ENCODE results near the gene NID2. TPM values are rescaled to one million over a fixed set of nuclear protein-coding genes. Genes with fewer than 3 reads are reported as not detected.

Gene NID2
- polyA plus RNA-seq, 2 donors, result 2.9 to 3.1 TPM

DNA sequence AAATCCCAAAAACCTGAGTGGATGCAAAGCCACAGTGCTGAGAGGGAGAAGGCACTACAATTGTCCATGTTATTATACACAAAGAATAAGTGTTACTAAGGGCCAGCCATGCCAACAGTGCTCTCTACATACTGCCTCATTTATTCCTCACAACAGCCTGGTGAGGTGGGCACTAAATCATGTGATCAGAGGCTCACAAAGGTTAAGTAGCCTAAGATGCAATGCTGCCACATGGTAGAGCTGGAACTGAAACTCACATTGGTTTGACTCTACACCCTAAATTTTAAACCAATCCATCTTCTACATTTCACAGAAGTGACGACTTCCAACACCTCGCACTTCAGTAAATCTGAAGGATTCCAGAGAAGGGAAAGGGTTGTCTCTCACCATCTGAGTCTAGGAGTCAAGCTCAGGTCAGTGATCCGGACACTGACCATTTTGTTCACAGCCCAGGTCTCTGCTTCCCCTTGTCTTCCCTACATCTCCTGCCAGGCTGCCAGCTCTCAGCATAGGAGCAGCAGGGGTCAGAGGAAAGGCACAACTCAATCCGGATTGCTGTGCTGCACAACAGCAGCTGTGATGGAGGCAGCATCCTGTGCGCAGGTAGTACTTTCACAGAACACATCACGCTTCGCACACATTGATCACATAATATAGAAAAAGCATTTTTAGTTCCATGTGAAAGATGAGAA lies 29.6 kb downstream of the NID2 start:
- Histone ChIP-seq H3K4me3 (ENCODE audit: low read depth in 1 of 2, low read length in 2 of 2) (no peak overlapping the region), H3K27me3 (ENCODE audit: control insufficient read depth in 1 of 2, insufficient read depth in 2 of 2, low read length in 2 of 2) (no peaks in the 10 kb centered on the region), H3K27ac (ENCODE audit: low read depth in 2 of 2, low read length in 1 of 2) (no peak overlapping the region), H3K36me3 (ENCODE audit: control insufficient read depth in 2 of 2, insufficient read depth in 2 of 2, low read length in 1 of 2) (no peaks in the 10 kb centered on the region), H3K4me1 (ENCODE audit: control insufficient read depth in 2 of 2, insufficient read depth in 2 of 2, low read length in 1 of 2) (peaks cover 0 to 3% of the 10 kb centered on the region in 2 donors), H3K9me3 (ENCODE audit: control insufficient read depth in 2 of 2, insufficient read depth in 1 of 2, low read depth in 1 of 2, low read length in 1 of 2) (no peaks in the 10 kb centered on the region)
- 77 to 88% methylated on average over 7 of the region's 7 CpGs for WGBS, 2 donors

DNA sequence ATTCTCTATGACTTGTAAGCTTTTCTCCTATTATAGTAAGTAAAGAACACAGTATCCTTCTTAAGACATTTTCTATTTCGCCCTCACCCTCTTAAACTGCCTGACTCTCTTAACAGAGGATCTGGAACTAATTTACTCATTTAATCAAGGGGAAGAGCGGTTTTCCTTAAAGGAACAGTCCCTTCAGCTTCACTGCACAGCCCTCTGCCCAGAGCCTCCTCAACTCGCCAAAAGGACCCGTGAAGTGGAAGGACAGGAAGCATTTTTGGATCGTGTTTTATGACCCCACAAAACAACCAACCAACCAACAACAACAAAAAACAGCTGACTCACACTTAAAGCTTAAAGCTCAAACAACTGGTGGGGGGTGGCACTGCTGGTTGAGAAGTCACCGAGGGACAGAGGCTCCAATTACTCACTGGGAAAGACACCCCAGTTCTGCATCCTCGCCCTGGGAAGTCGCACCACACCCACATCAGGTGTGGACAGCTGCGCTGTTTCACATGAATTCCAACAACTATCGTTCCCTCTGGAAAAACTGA lies 35.7 kb downstream of the NID2 start:
- no peaks in the 10 kb centered on the region for H3K27me3 ChIP-seq (ENCODE audit: control insufficient read depth in 1 of 2, insufficient read depth in 2 of 2, low read length in 2 of 2)
- no peaks in the 10 kb centered on the region for H3K4me1 ChIP-seq (ENCODE audit: control insufficient read depth in 2 of 2, insufficient read depth in 2 of 2, low read length in 1 of 2)
- WGBS, 2 donors, result 56 to 59% methylated on average over 9 to 10 of the region's 10 CpGs
- no peaks in the 10 kb centered on the region for H3K9me3 ChIP-seq (ENCODE audit: control insufficient read depth in 2 of 2, insufficient read depth in 1 of 2, low read depth in 1 of 2, low read length in 1 of 2)
- no peak overlapping the region for H3K27ac ChIP-seq (ENCODE audit: low read depth in 2 of 2, low read length in 1 of 2)
- H3K4me3 ChIP-seq (ENCODE audit: low read depth in 1 of 2, low read length in 2 of 2), result no peak overlapping the region
- no peaks in the 10 kb centered on the region for H3K36me3 ChIP-seq (ENCODE audit: control insufficient read depth in 2 of 2, insufficient read depth in 2 of 2, low read length in 1 of 2)

DNA sequence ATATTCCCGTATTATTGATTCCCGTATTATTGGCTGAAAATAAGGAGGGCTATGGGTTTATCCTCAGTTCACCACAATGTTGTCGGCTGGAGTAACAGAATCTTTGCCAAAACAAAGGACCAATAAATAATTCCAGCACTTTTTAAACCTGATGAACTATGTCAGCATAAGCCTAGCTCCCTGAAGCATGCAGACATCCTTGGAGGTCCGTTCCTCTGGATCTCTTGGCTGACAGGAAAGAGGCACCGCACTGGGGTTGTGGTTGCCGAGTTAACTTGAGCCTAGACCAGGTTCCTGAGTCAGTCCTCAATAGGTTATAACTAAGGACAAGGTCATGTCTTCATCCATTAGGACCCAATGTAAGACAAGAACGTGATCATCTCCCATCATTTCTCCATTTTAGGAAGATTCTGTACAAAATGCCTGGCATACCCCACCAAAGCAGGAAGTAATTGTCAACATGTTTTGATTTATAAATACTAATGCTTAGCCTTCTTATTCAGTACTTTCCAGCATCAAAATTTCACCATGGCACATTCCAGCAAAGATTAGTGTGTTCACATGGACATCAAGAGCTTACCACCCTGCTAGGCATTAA lies 36.6 kb downstream of the NID2 start:
- Histone ChIP-seq H3K36me3 (ENCODE audit: control insufficient read depth in 2 of 2, insufficient read depth in 2 of 2, low read length in 1 of 2) (no peaks in the 10 kb centered on the region), H3K27me3 (ENCODE audit: control insufficient read depth in 1 of 2, insufficient read depth in 2 of 2, low read length in 2 of 2) (no peaks in the 10 kb centered on the region), H3K4me1 (ENCODE audit: control insufficient read depth in 2 of 2, insufficient read depth in 2 of 2, low read length in 1 of 2) (no peaks in the 10 kb centered on the region), H3K4me3 (ENCODE audit: low read depth in 1 of 2, low read length in 2 of 2) (no peak overlapping the region), H3K27ac (ENCODE audit: low read depth in 2 of 2, low read length in 1 of 2) (no peak overlapping the region), H3K9me3 (ENCODE audit: control insufficient read depth in 2 of 2, insufficient read depth in 1 of 2, low read depth in 1 of 2, low read length in 1 of 2) (no peaks in the 10 kb centered on the region)
- 57 to 66% methylated on average over 7 of the region's 7 CpGs for WGBS, 2 donors

DNA sequence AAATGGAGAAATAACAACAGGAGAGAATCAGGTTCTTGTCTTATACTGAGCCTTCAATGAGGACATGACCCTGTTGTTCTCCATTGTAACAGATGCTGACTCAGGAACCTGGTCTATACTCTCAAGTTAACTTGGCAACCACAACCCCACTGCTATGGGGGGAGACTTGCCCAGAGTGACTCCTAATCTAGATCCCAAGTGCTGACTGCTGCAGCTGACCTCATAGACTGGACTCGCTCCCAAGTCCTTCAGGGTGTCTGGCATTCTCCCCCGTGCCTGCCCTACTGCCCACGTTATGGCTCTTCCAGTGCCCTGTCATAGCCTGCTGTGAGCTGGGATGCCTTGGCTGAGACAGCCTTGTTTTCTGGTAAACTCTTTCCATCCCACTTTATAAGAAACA lies 37.1 kb downstream of the NID2 start:
- Histone ChIP-seq H3K4me3 (ENCODE audit: low read depth in 1 of 2, low read length in 2 of 2) (no peak overlapping the region), H3K4me1 (ENCODE audit: control insufficient read depth in 2 of 2, insufficient read depth in 2 of 2, low read length in 1 of 2) (no peaks in the 10 kb centered on the region), H3K9me3 (ENCODE audit: control insufficient read depth in 2 of 2, insufficient read depth in 1 of 2, low read depth in 1 of 2, low read length in 1 of 2) (no peaks in the 10 kb centered on the region), H3K36me3 (ENCODE audit: control insufficient read depth in 2 of 2, insufficient read depth in 2 of 2, low read length in 1 of 2) (no peaks in the 10 kb centered on the region), H3K27ac (ENCODE audit: low read depth in 2 of 2, low read length in 1 of 2) (peak overlapping the region in 1 of 2 donors; percentile 9), H3K27me3 (ENCODE audit: control insufficient read depth in 1 of 2, insufficient read depth in 2 of 2, low read length in 2 of 2) (no peaks in the 10 kb centered on the region)
- WGBS, 2 donors, result 53 to 59% methylated on average over 3 of the region's 3 CpGs

DNA sequence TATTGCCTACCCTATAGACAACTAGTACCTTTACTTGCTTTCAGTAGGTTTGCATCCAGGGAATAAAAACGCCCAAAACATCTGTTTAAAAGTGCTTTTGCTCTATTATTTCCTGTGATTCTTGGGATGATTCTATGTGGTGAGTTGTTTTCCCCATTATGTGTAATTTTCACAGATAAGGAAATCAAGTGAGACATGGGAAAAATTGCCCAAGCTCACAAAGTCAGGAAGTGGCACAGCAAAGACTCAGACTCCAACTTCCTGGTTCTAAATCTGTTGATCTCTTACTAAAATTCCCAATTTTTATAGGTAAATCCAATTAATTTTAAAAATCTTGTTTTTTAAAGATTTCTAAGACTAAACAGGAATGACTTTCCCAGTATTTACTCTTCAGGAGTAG lies 39.0 kb downstream of the NID2 start:
- H3K9me3 ChIP-seq (ENCODE audit: control insufficient read depth in 2 of 2, insufficient read depth in 1 of 2, low read depth in 1 of 2, low read length in 1 of 2), result no peaks in the 10 kb centered on the region
- H3K36me3 ChIP-seq (ENCODE audit: control insufficient read depth in 2 of 2, insufficient read depth in 2 of 2, low read length in 1 of 2), result no peaks in the 10 kb centered on the region
- H3K4me1 ChIP-seq (ENCODE audit: control insufficient read depth in 2 of 2, insufficient read depth in 2 of 2, low read length in 1 of 2), result no peaks in the 10 kb centered on the region
- H3K4me3 ChIP-seq (ENCODE audit: low read depth in 1 of 2, low read length in 2 of 2), result no peak overlapping the region
- no peak overlapping the region for H3K27ac ChIP-seq (ENCODE audit: low read depth in 2 of 2, low read length in 1 of 2)
- 60 to 74% methylated on average over 1 of the region's 1 CpG for WGBS, 2 donors
- no peaks in the 10 kb centered on the region for H3K27me3 ChIP-seq (ENCODE audit: control insufficient read depth in 1 of 2, insufficient read depth in 2 of 2, low read length in 2 of 2)

DNA sequence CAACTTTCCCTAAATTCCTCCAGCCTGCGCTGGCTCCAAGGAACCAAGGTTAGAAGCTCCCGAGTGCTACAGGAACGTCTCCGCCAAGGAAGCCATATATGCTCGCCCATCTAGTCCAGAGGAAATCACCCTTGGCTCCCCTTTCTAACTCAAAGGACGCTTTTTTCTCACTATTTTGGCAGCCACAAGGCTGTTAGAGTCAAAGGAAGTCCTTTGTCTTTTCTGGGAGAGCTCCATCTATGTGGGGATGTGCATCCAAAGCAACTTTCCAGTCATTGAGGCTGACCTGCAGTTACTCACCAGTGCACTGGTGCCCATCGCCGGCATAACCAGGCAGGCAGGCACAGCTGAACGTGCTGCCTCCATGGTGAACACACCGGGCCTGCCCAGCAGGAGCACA lies 42.0 kb downstream of the NID2 start:
- H3K36me3 ChIP-seq (ENCODE audit: control insufficient read depth in 2 of 2, insufficient read depth in 2 of 2, low read length in 1 of 2), result no peaks in the 10 kb centered on the region
- no peaks in the 10 kb centered on the region for H3K27me3 ChIP-seq (ENCODE audit: control insufficient read depth in 1 of 2, insufficient read depth in 2 of 2, low read length in 2 of 2)
- no peak overlapping the region for H3K4me3 ChIP-seq (ENCODE audit: low read depth in 1 of 2, low read length in 2 of 2)
- WGBS, 2 donors, result 76 to 82% methylated on average over 10 of the region's 10 CpGs
- no peaks in the 10 kb centered on the region for H3K4me1 ChIP-seq (ENCODE audit: control insufficient read depth in 2 of 2, insufficient read depth in 2 of 2, low read length in 1 of 2)
- H3K9me3 ChIP-seq (ENCODE audit: control insufficient read depth in 2 of 2, insufficient read depth in 1 of 2, low read depth in 1 of 2, low read length in 1 of 2), result no peaks in the 10 kb centered on the region
- no peak overlapping the region for H3K27ac ChIP-seq (ENCODE audit: low read depth in 2 of 2, low read length in 1 of 2)

DNA sequence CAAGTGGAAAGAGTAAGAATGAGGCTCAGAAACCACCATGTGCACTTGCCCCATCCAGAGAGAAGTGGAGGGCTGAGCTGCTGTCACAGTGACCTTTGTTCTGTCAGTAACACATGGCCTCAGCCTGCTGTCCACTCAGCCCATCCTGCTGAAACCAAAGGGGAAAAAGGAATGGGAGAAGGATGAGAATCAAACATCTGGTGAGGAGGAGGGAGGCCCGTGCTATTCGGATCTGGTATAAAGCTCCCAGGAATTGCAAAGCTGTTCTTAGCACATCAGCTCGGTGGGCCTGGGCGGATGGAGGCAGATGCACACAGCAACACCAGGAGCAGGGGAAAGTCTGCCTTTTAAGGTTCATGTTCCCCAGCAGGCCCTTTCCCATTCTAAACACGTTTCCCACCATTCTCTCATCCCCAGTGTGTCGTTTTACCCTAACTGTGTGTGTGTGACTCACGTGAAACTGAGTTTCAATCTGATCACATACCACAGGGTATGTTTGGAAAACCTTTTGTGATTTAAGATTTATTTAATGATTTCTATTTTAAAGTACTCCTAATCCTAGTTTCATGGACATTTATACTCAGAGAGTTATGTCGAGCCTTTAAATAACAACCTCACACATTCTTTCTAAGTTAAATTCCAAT lies 42.7 kb downstream of the NID2 start:
- no peak overlapping the region for H3K27ac ChIP-seq (ENCODE audit: low read depth in 2 of 2, low read length in 1 of 2)
- H3K27me3 ChIP-seq (ENCODE audit: control insufficient read depth in 1 of 2, insufficient read depth in 2 of 2, low read length in 2 of 2), result no peaks in the 10 kb centered on the region
- H3K4me1 ChIP-seq (ENCODE audit: control insufficient read depth in 2 of 2, insufficient read depth in 2 of 2, low read length in 1 of 2), result no peaks in the 10 kb centered on the region
- 75 to 80% methylated on average over 8 of the region's 8 CpGs for WGBS, 2 donors
- H3K4me3 ChIP-seq (ENCODE audit: low read depth in 1 of 2, low read length in 2 of 2), result no peak overlapping the region
- H3K9me3 ChIP-seq (ENCODE audit: control insufficient read depth in 2 of 2, insufficient read depth in 1 of 2, low read depth in 1 of 2, low read length in 1 of 2), result no peaks in the 10 kb centered on the region
- no peaks in the 10 kb centered on the region for H3K36me3 ChIP-seq (ENCODE audit: control insufficient read depth in 2 of 2, insufficient read depth in 2 of 2, low read length in 1 of 2)

DNA sequence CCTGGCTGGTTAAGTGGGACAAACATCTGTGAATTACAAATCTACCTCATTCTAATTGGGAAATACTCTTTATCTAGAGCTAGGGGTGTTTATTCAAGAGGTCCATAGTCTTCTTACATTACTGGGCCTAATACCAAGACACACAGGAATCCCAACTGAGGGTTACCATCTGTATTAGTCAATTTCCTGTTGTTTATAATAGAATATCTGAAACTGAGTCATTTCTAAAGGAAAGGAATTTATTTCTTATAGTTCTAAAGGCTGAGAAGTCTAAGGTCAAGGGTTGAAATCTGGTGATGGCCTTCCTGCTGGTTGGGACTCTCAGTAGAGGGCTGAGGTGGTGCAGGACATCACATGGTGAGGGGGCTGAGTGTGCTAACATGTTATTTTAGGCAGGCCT lies 43.5 kb downstream of the NID2 start:
- Histone ChIP-seq H3K4me3 (ENCODE audit: low read depth in 1 of 2, low read length in 2 of 2) (no peak overlapping the region), H3K27ac (ENCODE audit: low read depth in 2 of 2, low read length in 1 of 2) (no peak overlapping the region), H3K36me3 (ENCODE audit: control insufficient read depth in 2 of 2, insufficient read depth in 2 of 2, low read length in 1 of 2) (no peaks in the 10 kb centered on the region), H3K27me3 (ENCODE audit: control insufficient read depth in 1 of 2, insufficient read depth in 2 of 2, low read length in 2 of 2) (no peaks in the 10 kb centered on the region), H3K9me3 (ENCODE audit: control insufficient read depth in 2 of 2, insufficient read depth in 1 of 2, low read depth in 1 of 2, low read length in 1 of 2) (no peaks in the 10 kb centered on the region), H3K4me1 (ENCODE audit: control insufficient read depth in 2 of 2, insufficient read depth in 2 of 2, low read length in 1 of 2) (no peaks in the 10 kb centered on the region)

DNA sequence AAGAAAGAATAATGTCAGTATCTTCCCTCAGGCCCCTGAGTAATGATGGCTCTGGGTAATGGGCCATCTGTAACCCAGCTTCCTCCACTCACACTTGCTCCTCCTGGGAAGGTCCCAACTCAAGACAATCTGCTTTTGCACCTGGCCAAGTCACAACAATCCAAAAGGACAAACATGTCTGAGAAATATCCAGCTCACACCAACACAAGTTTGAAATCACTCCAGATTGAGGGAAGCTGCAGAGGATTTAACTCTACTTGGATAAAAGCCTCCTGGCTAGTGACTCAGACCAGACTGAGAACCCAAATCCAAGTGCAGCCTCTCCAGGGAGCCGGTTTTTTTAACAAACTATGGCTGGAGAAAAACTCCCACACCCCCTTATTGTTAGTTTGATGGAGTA lies 45.3 kb downstream of the NID2 start:
- Histone ChIP-seq H3K27me3 (ENCODE audit: control insufficient read depth in 1 of 2, insufficient read depth in 2 of 2, low read length in 2 of 2) (no peaks in the 10 kb centered on the region), H3K36me3 (ENCODE audit: control insufficient read depth in 2 of 2, insufficient read depth in 2 of 2, low read length in 1 of 2) (no peaks in the 10 kb centered on the region), H3K9me3 (ENCODE audit: control insufficient read depth in 2 of 2, insufficient read depth in 1 of 2, low read depth in 1 of 2, low read length in 1 of 2) (no peaks in the 10 kb centered on the region), H3K4me1 (ENCODE audit: control insufficient read depth in 2 of 2, insufficient read depth in 2 of 2, low read length in 1 of 2) (no peaks in the 10 kb centered on the region), H3K27ac (ENCODE audit: low read depth in 2 of 2, low read length in 1 of 2) (no peak overlapping the region), H3K4me3 (ENCODE audit: low read depth in 1 of 2, low read length in 2 of 2) (no peak overlapping the region)
- WGBS, 2 donors, result 14 to 38% methylated on average over 1 of the region's 1 CpG
